WTC11 (cell line): ENCODE measurements around the gene LDAH.

Experiments
- CTCF ChIP-seq: fragments of 200-600 bp; IDR thresholded peaks from 2 replicates; pipeline ENCODE4 v1.8.0; 2022; ENCODE audit warnings: antibody characterized with exemption
- FOXK1 ChIP-seq: sonication (generic); formaldehyde crosslinking; IDR thresholded peaks from 2 replicates; pipeline ENCODE4 v1.8.0; 2022; ENCODE audit warnings: mild to moderate bottlenecking, moderate library complexity, missing genetic modification reagents
- FOXP4 ChIP-seq: sonication (generic); formaldehyde crosslinking; IDR thresholded peaks from 2 replicates; pipeline ENCODE4 v1.8.0; 2022; ENCODE audit warnings: mild to moderate bottlenecking, missing genetic modification reagents

GRCh38 chr2:20684581-20685063 is 138.3 kb downstream of the LDAH start:
- TF ChIP-seq FOXK1 (CRISPR knock-in tag) (no peak), CTCF (no peak), FOXP4 (CRISPR knock-in tag) (no peak)
